Mammary epithelial cell (primary cell): Measurements from ENCODE around the gene CLDN4.

Source experiments
- EZH2 ChIP-seq: IDR thresholded peaks from 2 replicates; pipeline ENCODE4 v1.6.1; 2012; ENCODE audit warnings: low read length, inconsistent platforms, borderline replicate concordance
- TF ChIP-seq, protein P1 (sequence below), 2 donors: IDR thresholded peaks in 1 of 2; conservative IDR thresholded peaks in 1 of 2; 2 replicates each; pipeline ENCODE4 v1.5.1; 2011 to 2012; ENCODE audit warnings: inconsistent platforms in 2 of 2, low read length in 2 of 2, mild to moderate bottlenecking in 2 of 2, control low read depth in 1 of 2, low read depth in 1 of 2; ENCODE audit not compliant: insufficient read depth in 1 of 2; ENCODE audit errors: extremely low read depth in 1 of 2

DNA sequence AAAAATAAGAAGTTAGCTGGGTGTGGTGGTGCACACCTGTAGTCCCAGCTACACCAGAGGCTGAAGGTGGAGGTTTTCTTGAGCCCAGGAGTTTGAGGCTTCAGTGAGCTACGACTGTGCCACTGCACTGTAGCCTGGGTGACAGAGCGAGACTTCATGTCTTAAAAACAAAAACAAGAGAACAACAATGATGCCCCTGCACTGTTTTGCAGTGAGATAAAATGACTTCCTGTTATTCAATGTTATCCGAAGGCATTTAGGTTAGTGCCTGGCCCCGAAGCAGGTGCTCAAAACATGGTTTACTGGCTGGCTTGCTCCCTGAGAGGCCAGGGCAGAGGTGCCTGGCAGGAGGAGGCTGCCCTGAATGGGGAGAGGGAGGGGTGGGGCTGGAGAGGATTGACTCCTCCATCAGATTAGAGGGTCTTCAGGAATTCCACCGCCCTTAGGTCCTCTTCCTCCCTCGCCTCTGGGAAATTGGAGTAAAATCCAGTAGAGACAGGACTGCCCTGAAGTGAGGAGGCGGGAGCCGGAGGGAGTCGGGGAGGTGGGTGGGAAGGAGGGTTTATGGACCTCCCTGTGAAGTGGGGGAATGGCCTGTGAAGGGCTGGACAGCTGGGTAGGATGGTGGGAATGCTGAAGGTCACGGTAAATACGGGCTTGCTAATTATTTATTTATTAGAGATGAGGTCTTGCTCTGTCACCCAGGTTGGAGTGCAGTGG lies 6.8 kb upstream of the CLDN4 start:
- no peak for TF ChIP-seq EZH2
- TF ChIP-seq, protein P1, sequence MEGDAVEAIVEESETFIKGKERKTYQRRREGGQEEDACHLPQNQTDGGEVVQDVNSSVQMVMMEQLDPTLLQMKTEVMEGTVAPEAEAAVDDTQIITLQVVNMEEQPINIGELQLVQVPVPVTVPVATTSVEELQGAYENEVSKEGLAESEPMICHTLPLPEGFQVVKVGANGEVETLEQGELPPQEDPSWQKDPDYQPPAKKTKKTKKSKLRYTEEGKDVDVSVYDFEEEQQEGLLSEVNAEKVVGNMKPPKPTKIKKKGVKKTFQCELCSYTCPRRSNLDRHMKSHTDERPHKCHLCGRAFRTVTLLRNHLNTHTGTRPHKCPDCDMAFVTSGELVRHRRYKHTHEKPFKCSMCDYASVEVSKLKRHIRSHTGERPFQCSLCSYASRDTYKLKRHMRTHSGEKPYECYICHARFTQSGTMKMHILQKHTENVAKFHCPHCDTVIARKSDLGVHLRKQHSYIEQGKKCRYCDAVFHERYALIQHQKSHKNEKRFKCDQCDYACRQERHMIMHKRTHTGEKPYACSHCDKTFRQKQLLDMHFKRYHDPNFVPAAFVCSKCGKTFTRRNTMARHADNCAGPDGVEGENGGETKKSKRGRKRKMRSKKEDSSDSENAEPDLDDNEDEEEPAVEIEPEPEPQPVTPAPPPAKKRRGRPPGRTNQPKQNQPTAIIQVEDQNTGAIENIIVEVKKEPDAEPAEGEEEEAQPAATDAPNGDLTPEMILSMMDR (conservative IDR thresholded peaks at IDR 0.05 in 1 of 2, IDR thresholded peaks at IDR 0.05 in 1 of 2; ENCODE audit: extremely low read depth in 1 of 2, insufficient read depth in 1 of 2, low read depth in 1 of 2, low read length in 2 of 2) = no peak
